ENCODE data around the gene MMP24OS. TPM values are rescaled to one million over a fixed set of nuclear protein-coding genes. Genes with fewer than 3 reads are reported as not detected.
A peak's percentile ranks its signal among the peaks of the same experiment; 100 is the strongest.

The MMP24OS gene
- total and polyA plus RNA-seq, 2 experiments from 2014 or later, result 19.0 to 58.5 TPM

GRCh38 chr20:35297740-35298139, 19.8 kb upstream of the MMP24OS start:
- 94% methylated on average over 14 of the region's 14 CpGs for WGBS (ENCODE audit: low lambda C conversion rate, missing lambda C conversion rate)

GRCh38 chr20:35297155-35297554, 19.2 kb upstream of the MMP24OS start:
- no peaks in the 10 kb centered on the region for H3K9me3 ChIP-seq (ENCODE audit: low read depth)
- H3K36me3 ChIP-seq (replicated peaks; ENCODE audit: insufficient read depth, low read depth), result no peaks in the 10 kb centered on the region
- 61% methylated on average over 8 of the region's 8 CpGs for WGBS (ENCODE audit: low lambda C conversion rate, missing lambda C conversion rate)
- peaks cover 4% of the 10 kb centered on the region for H3K4me1 ChIP-seq (ENCODE audit: insufficient read depth)
- H3K4me3 ChIP-seq, result no peak overlapping the region
- H4K20me1 ChIP-seq (ENCODE audit: insufficient read depth, poor library complexity, severe bottlenecking), result no peaks in the 10 kb centered on the region
- no peak overlapping the region for H2AFZ ChIP-seq
- TF ChIP-seq CTCF (IDR thresholded peaks at IDR 0.05; ENCODE audit: poor library complexity) (no peak), EZH2phosphoT487 (IDR thresholded peaks at IDR 0.05; ENCODE audit: low read depth, severe bottlenecking, unreplicated experiment) (no peak), EZH2 (IDR thresholded peaks at IDR 0.05; ENCODE audit: borderline replicate concordance) (no peak)
- H3K79me2 ChIP-seq, result no peaks in the 10 kb centered on the region
- H3K9me2 ChIP-seq (replicated peaks; ENCODE audit: insufficient read depth), result no peaks in the 10 kb centered on the region
- H3K27me3 ChIP-seq, result no peaks in the 10 kb centered on the region
- H3K4me2 ChIP-seq, result no peak overlapping the region
- peak; percentile 15 for DNase-seq (ENCODE audit: low spot score)
- no peak overlapping the region for H3K27ac ChIP-seq

More at GRCh38 chr20:35297740-35298139, 19.8 kb upstream of the MMP24OS start:
- DNase-seq (ENCODE audit: low spot score), result peak; percentile 3
- Histone ChIP-seq H2AFZ (no peak overlapping the region), H3K4me2 (no peak overlapping the region), H3K27me3 (no peaks in the 10 kb centered on the region), H3K27ac (no peak overlapping the region), H3K36me3 (replicated peaks; ENCODE audit: insufficient read depth, low read depth) (no peaks in the 10 kb centered on the region), H4K20me1 (ENCODE audit: insufficient read depth, poor library complexity, severe bottlenecking) (no peaks in the 10 kb centered on the region), H3K9me2 (replicated peaks; ENCODE audit: insufficient read depth) (no peaks in the 10 kb centered on the region), H3K79me2 (no peaks in the 10 kb centered on the region), H3K4me3 (no peak overlapping the region), H3K4me1 (ENCODE audit: insufficient read depth) (peaks cover 4% of the 10 kb centered on the region), H3K9me3 (ENCODE audit: low read depth) (no peaks in the 10 kb centered on the region)
- TF ChIP-seq CTCF (IDR thresholded peaks at IDR 0.05; ENCODE audit: poor library complexity) (no peak), EZH2phosphoT487 (IDR thresholded peaks at IDR 0.05; ENCODE audit: low read depth, severe bottlenecking, unreplicated experiment) (no peak), EZH2 (IDR thresholded peaks at IDR 0.05; ENCODE audit: borderline replicate concordance) (no peak)

GRCh38 chr20:35296101-35296554, 18.2 kb upstream of the MMP24OS start:
- H3K36me3 ChIP-seq (replicated peaks; ENCODE audit: insufficient read depth, low read depth), result no peaks in the 10 kb centered on the region
- no peaks in the 10 kb centered on the region for H3K9me3 ChIP-seq (ENCODE audit: low read depth)
- H3K27ac ChIP-seq, result no peak overlapping the region
- no peak overlapping the region for H2AFZ ChIP-seq
- H3K79me2 ChIP-seq, result no peaks in the 10 kb centered on the region
- no peak overlapping the region for H3K4me2 ChIP-seq
- 62% methylated on average over 9 of the region's 9 CpGs for WGBS (ENCODE audit: low lambda C conversion rate, missing lambda C conversion rate)
- H3K4me1 ChIP-seq (ENCODE audit: insufficient read depth), result peaks cover 4% of the 10 kb centered on the region
- no peak overlapping the region for H3K4me3 ChIP-seq
- no peaks in the 10 kb centered on the region for H4K20me1 ChIP-seq (ENCODE audit: insufficient read depth, poor library complexity, severe bottlenecking)
- DNase-seq (ENCODE audit: low spot score), result no peak
- no peaks in the 10 kb centered on the region for H3K27me3 ChIP-seq
- no peaks in the 10 kb centered on the region for H3K9me2 ChIP-seq (replicated peaks; ENCODE audit: insufficient read depth)
- TF ChIP-seq EZH2phosphoT487 (IDR thresholded peaks at IDR 0.05; ENCODE audit: low read depth, severe bottlenecking, unreplicated experiment) (no peak), CTCF (IDR thresholded peaks at IDR 0.05; ENCODE audit: poor library complexity) (no peak), EZH2 (IDR thresholded peaks at IDR 0.05; ENCODE audit: borderline replicate concordance) (no peak)

GRCh38 chr20:35295674-35296073, 17.8 kb upstream of the MMP24OS start:
- no peaks in the 10 kb centered on the region for H3K36me3 ChIP-seq (replicated peaks; ENCODE audit: insufficient read depth, low read depth)
- no peak overlapping the region for H2AFZ ChIP-seq
- H4K20me1 ChIP-seq (ENCODE audit: insufficient read depth, poor library complexity, severe bottlenecking), result no peaks in the 10 kb centered on the region
- peaks cover 4% of the 10 kb centered on the region for H3K4me1 ChIP-seq (ENCODE audit: insufficient read depth)
- H3K9me3 ChIP-seq (ENCODE audit: low read depth), result no peaks in the 10 kb centered on the region
- no peak for DNase-seq (ENCODE audit: low spot score)
- no peaks in the 10 kb centered on the region for H3K9me2 ChIP-seq (replicated peaks; ENCODE audit: insufficient read depth)
- WGBS (ENCODE audit: low lambda C conversion rate, missing lambda C conversion rate), result 94% methylated on average over 8 of the region's 8 CpGs
- H3K79me2 ChIP-seq, result no peaks in the 10 kb centered on the region
- no peak overlapping the region for H3K4me2 ChIP-seq
- no peaks in the 10 kb centered on the region for H3K27me3 ChIP-seq
- no peak overlapping the region for H3K4me3 ChIP-seq
- no peak for TF ChIP-seq EZH2 (IDR thresholded peaks at IDR 0.05; ENCODE audit: borderline replicate concordance)
- TF ChIP-seq EZH2phosphoT487 (IDR thresholded peaks at IDR 0.05; ENCODE audit: low read depth, severe bottlenecking, unreplicated experiment), result no peak
- no peak for TF ChIP-seq CTCF (IDR thresholded peaks at IDR 0.05; ENCODE audit: poor library complexity)
- no peak overlapping the region for H3K27ac ChIP-seq
